SKM-1 treated with dmso at 0.1 percent for 144 hours (cell line): ENCODE measurements around the gene SNPH.
A peak's percentile ranks its signal among the peaks of the same experiment; 100 is the strongest.
"Not testable (repeated sequence)": the region's sequence is repeated elsewhere in the genome, so short reads cannot be mapped to it uniquely, and the experiment has no call there.

Source experiments
- DNase-seq: peaks from one replicate; lab custom pipeline; 2025; ENCODE audit not compliant: unreplicated experiment; lab: John Stamatoyannopoulos, UW

Gene SNPH

GRCh38 chr20:1336699-1337367 lies 70.7 kb downstream of the SNPH start:
- no peak for DNase-seq

GRCh38 chr20:1337441-1337840 lies 71.3 kb downstream of the SNPH start:
- DNase-seq, result no peak

- no peak for DNase-seq
Measured at GRCh38 chr20:1338096-1338495, 72.0 kb downstream of the SNPH start.

- no peak for DNase-seq
Measured at GRCh38 chr20:1338801-1339200, 72.7 kb downstream of the SNPH start.

- peak; percentile 18 for DNase-seq
Measured at GRCh38 chr20:1341561-1342265, 75.6 kb downstream of the SNPH start.

GRCh38 chr20:1343446-1344124 lies 77.5 kb downstream of the SNPH start:
- not testable (repeated sequence) for DNase-seq

- no peak for DNase-seq
Measured at GRCh38 chr20:1345030-1345755, 79.1 kb downstream of the SNPH start.

- no peak for DNase-seq
Measured at GRCh38 chr20:1345756-1346093, 79.6 kb downstream of the SNPH start.

- DNase-seq, result no peak
Measured at GRCh38 chr20:1346315-1346969, 80.3 kb downstream of the SNPH start.

- no peak for DNase-seq
Measured at GRCh38 chr20:1353956-1354355, 87.9 kb downstream of the SNPH start.

- no peak for DNase-seq
Measured at GRCh38 chr20:1357921-1358671, 92.0 kb downstream of the SNPH start.
